SJSA1 (cell line): Measurements from ENCODE around the gene RIT1. TPM values are rescaled to one million over a fixed set of nuclear protein-coding genes. Genes with fewer than 3 reads are reported as not detected.

ENCODE experiments used
- DNase-seq, 2 experiments: peaks; one replicate each; pipeline ENCODE4 v3.0.0-alpha.2; 2015 to 2020; ENCODE audit warnings: low spot score in 2 of 2, low read depth in 1 of 2
- H3K27ac ChIP-seq: fragments of 250-450 bp; sonication (Bioruptor Pico); 2 replicates; pipeline ENCODE4 v1.5.1; 2020; ENCODE audit warnings: mild to moderate bottlenecking, moderate library complexity
- H3K27me3 ChIP-seq: fragments of 250-450 bp; sonication (Bioruptor Pico); replicated peaks from 2 replicates; pipeline ENCODE4 v1.5.1; 2020; ENCODE audit warnings: mild to moderate bottlenecking, moderate library complexity
- H3K36me3 ChIP-seq: fragments of 250-450 bp; sonication (Bioruptor Pico); 2 replicates; pipeline ENCODE4 v1.5.1; 2020; ENCODE audit warnings: mild to moderate bottlenecking
- H3K4me1 ChIP-seq: fragments of 250-450 bp; sonication (Bioruptor Pico); replicated peaks from 2 replicates; pipeline ENCODE4 v1.6.1; 2021; ENCODE audit warnings: mild to moderate bottlenecking
- H3K4me3 ChIP-seq: fragments of 250-450 bp; sonication (Bioruptor Pico); 2 replicates; pipeline ENCODE4 v1.5.1; 2020; ENCODE audit warnings: mild to moderate bottlenecking
- H3K9me3 ChIP-seq: fragments of 250-450 bp; sonication (Bioruptor Pico); replicated peaks from 2 replicates; pipeline ENCODE4 v1.5.1; 2020; ENCODE audit warnings: mild to moderate bottlenecking
- total RNA-seq: library from RNA; depleted of rRNA; stranded (reverse); fragments of >200 nt; shearing (Covaris generic); gene quantifications from 2 replicates; pipeline ENCODE4 v1.2.3, GENCODE V29; 2014; rRNA removed

Gene RIT1
- total RNA-seq, 1 experiment from 2014 or later: 47.4 TPM

DNA sequence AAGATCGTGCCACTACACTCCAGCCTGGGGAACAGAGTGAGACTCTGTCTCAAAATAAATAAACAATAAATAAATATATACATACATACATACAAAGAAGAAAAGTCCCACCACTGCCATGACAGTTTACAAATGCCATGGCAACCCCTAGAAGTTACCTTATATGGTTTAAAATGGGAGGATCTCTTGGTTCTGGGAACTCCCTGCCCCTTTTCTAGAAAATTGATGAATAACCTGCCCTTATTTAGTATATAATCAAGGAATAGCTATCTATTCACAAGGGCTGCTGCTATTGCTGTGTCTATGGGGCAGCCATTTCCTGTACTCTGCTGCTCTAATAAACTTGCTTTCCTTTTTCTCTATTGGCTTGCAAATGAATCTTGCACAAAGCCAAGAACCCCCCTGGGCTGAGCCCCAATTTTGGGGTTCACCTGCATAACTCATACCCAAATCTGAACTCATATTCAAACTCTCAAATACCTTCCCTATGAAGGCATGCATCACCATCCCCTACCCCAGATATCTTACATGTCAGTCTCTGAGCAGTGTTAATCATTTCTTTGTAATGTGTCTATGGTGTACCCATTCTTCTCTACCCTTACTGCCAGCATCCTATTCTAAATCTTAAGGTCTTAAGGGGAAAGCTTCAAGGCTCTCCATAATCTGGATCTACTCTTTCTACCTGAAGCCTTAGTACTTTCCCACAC lies 63.2 kb downstream of the RIT1 start:
- H3K9me3 ChIP-seq: no peaks in the 10 kb centered on the region
- no peak for DNase-seq
- no peak overlapping the region for H3K27ac ChIP-seq
- no peaks in the 10 kb centered on the region for H3K4me1 ChIP-seq
- H3K4me3 ChIP-seq: no peak overlapping the region
- H3K27me3 ChIP-seq: no peaks in the 10 kb centered on the region
- H3K36me3 ChIP-seq: peaks cover 71% of the 10 kb centered on the region

Other genes with a start within 250 kb of the RIT1 start
- gene YY1AP1, start 222.6 kb downstream of the RIT1 start, total RNA-seq: 46.5 and 48.9 TPM in 2 replicates
- 34.3 and 52.6 TPM in 2 replicates for gene DAP3, start 222.3 kb downstream of the RIT1 start, total RNA-seq
- 14.6 and 22.7 TPM in 2 replicates for gene GON4L, start 54.1 kb downstream of the RIT1 start, total RNA-seq
- 6.3 and 6.9 TPM in 2 replicates for gene SYT11, start 51.8 kb downstream of the RIT1 start, total RNA-seq
- 31.5 and 63.9 TPM in 2 replicates for gene KHDC4, start 23.1 kb upstream of the RIT1 start, total RNA-seq
- not detected in 2 replicates for gene RXFP4, start 30.3 kb upstream of the RIT1 start, total RNA-seq
- gene ARHGEF2, start 67.2 kb upstream of the RIT1 start, total RNA-seq: 49.8 and 81.1 TPM in 2 replicates
- 507 and 546 TPM in 2 replicates for gene SSR2, start 109.6 kb upstream of the RIT1 start, total RNA-seq
- 11.4 and 18.2 TPM in 2 replicates for gene UBQLN4, start 142.4 kb upstream of the RIT1 start, total RNA-seq
- 49.0 and 55.8 TPM in 2 replicates for gene LAMTOR2, start 143.4 kb upstream of the RIT1 start, total RNA-seq
- not detected in 2 replicates for gene RAB25, start 149.8 kb upstream of the RIT1 start, total RNA-seq
- gene MEX3A, start 171.1 kb upstream of the RIT1 start, total RNA-seq: 0.13 and 1.1 TPM in 2 replicates
- gene LMNA, start 203.4 kb upstream of the RIT1 start, total RNA-seq: 944 and 992 TPM in 2 replicates
- gene SEMA4A, start 242.2 kb upstream of the RIT1 start, total RNA-seq: 0.16 and 1.8 TPM in 2 replicates